ENCODE measurements around the gene TXNRD2. TPM values are rescaled to one million over a fixed set of nuclear protein-coding genes. Genes with fewer than 3 reads are reported as not detected.

The TXNRD2 gene
- total RNA-seq, 1 experiment from 2014 or later = 33.7 TPM

- CTCF ChIA-PET = interaction anchor here (0.6 to 1.4 kb wide), 7 partner anchors 12 to 81 kb away, joined by 3 to 7 read pairs (median 3); no protein-coding TSS in a partner anchor
These were observed 45.1 kb upstream of the TXNRD2 start for GRCh38 chr22:19986410-19987341.

DNA sequence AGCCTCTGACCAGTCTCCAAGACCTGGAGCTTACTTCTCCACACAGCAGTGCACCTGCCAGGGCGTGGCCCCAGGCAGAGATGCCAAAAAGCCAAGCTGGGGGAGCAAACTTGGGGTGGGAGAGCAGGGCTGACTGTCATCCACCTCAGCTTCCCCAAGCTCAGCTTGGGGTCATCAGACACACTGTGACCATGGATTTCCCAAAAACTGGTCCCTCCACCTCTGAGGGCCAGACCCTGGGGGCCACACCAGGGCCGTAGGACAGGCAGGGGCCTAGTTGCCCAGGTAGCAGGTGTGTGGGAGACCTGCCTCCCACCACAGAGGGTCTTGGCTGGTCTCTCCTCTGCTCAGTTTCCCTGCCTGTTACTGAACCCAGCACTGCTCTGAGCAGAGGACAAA lies 44.4 kb upstream of the TXNRD2 start:
- CTCF ChIA-PET = interaction anchor here (0.6 to 1.4 kb wide), 7 partner anchors 11 to 81 kb away, joined by 3 to 7 read pairs (median 3); no protein-coding TSS in a partner anchor
- H3K4me3 Mint-ChIP-seq (ENCODE audit: low read depth, unreplicated experiment) = peak overlapping the region; percentile 69
- H3K27me3 Mint-ChIP-seq (ENCODE audit: unreplicated experiment) = no peaks in the 10 kb centered on the region
- BruUV-seq (replicated peaks) = no TSS peak
- no peaks in the 10 kb centered on the region for H3K9me3 Mint-ChIP-seq (ENCODE audit: low read depth, unreplicated experiment)
- no peak overlapping the region for H3K27ac Mint-ChIP-seq (ENCODE audit: unreplicated experiment)
- peaks cover 16% of the 10 kb centered on the region for H3K4me1 Mint-ChIP-seq (ENCODE audit: low read depth, unreplicated experiment)
- peaks cover 27% of the 10 kb centered on the region for H3K36me3 Mint-ChIP-seq (ENCODE audit: insufficient read depth, unreplicated experiment)
- no peak for TF ChIP-seq CTCF (IDR thresholded peaks at IDR 0.05; ENCODE audit: unreplicated experiment)
- no peak for DNase-seq
- intact Hi-C loops (cut with micrococcal nuclease; ENCODE audit: unreplicated experiment) = no loop called here

More at GRCh38 chr22:19986410-19987341, 45.1 kb upstream of the TXNRD2 start:
- DNase-seq = peak; percentile 88
- H3K36me3 Mint-ChIP-seq (ENCODE audit: insufficient read depth, unreplicated experiment) = peaks cover 27% of the 10 kb centered on the region
- BruUV-seq (replicated peaks) = TSS peak; percentile 49
- no peaks in the 10 kb centered on the region for H3K27me3 Mint-ChIP-seq (ENCODE audit: unreplicated experiment)
- TF ChIP-seq CTCF (IDR thresholded peaks at IDR 0.05; ENCODE audit: unreplicated experiment) = no peak
- no peaks in the 10 kb centered on the region for H3K9me3 Mint-ChIP-seq (ENCODE audit: low read depth, unreplicated experiment)
- H3K4me3 Mint-ChIP-seq (ENCODE audit: low read depth, unreplicated experiment) = peak overlapping the region; percentile 69
- H3K27ac Mint-ChIP-seq (ENCODE audit: unreplicated experiment) = no peak overlapping the region
- intact Hi-C loops (cut with micrococcal nuclease; ENCODE audit: unreplicated experiment) = no loop called here
- H3K4me1 Mint-ChIP-seq (ENCODE audit: low read depth, unreplicated experiment) = peaks cover 16% of the 10 kb centered on the region

GRCh38 chr22:19984851-19985811 lies 43.5 kb upstream of the TXNRD2 start:
- peaks cover 29% of the 10 kb centered on the region for H3K36me3 Mint-ChIP-seq (ENCODE audit: insufficient read depth, unreplicated experiment)
- H3K27ac Mint-ChIP-seq (ENCODE audit: unreplicated experiment) = no peak overlapping the region

More at GRCh38 chr22:19984851-19985811, 43.5 kb upstream of the TXNRD2 start:
- intact Hi-C loops (cut with micrococcal nuclease; ENCODE audit: unreplicated experiment) = no loop called here
- H3K4me3 Mint-ChIP-seq (ENCODE audit: low read depth, unreplicated experiment) = peak overlapping the region; percentile 47
- no peaks in the 10 kb centered on the region for H3K9me3 Mint-ChIP-seq (ENCODE audit: low read depth, unreplicated experiment)
- BruUV-seq (replicated peaks) = no TSS peak
- H3K4me1 Mint-ChIP-seq (ENCODE audit: low read depth, unreplicated experiment) = peaks cover 16% of the 10 kb centered on the region
- no peak for DNase-seq
- no peaks in the 10 kb centered on the region for H3K27me3 Mint-ChIP-seq (ENCODE audit: unreplicated experiment)
- CTCF ChIA-PET = interaction anchor here (1.0 to 1.4 kb wide), 5 partner anchors 10 to 37 kb away, joined by 3 to 7 read pairs (median 3); no protein-coding TSS in a partner anchor
- no peak for TF ChIP-seq CTCF (IDR thresholded peaks at IDR 0.05; ENCODE audit: unreplicated experiment)
